Muscle of arm (tissue), 12 donors: ENCODE data around the gene SEC16A. TPM values are rescaled to one million over a fixed set of nuclear protein-coding genes. Genes with fewer than 3 reads are reported as not detected.

Experiments used
- DNase-seq: peaks from one replicate; pipeline ENCODE4 v3.0.0-alpha.2; 2013
- polyA plus RNA-seq, 12 donors: library from polyadenylated mRNA; unstranded; fragments of 120-200 nt; gene quantifications; one replicate each; pipeline ENCODE4 v1.2.1, GENCODE V29; 2013; ENCODE audit not compliant: insufficient read length in 12 of 12

The SEC16A gene
- polyA plus RNA-seq, 12 donors, result 29.9 to 45.1 (median 36.7) TPM; not detected in 1

DNA sequence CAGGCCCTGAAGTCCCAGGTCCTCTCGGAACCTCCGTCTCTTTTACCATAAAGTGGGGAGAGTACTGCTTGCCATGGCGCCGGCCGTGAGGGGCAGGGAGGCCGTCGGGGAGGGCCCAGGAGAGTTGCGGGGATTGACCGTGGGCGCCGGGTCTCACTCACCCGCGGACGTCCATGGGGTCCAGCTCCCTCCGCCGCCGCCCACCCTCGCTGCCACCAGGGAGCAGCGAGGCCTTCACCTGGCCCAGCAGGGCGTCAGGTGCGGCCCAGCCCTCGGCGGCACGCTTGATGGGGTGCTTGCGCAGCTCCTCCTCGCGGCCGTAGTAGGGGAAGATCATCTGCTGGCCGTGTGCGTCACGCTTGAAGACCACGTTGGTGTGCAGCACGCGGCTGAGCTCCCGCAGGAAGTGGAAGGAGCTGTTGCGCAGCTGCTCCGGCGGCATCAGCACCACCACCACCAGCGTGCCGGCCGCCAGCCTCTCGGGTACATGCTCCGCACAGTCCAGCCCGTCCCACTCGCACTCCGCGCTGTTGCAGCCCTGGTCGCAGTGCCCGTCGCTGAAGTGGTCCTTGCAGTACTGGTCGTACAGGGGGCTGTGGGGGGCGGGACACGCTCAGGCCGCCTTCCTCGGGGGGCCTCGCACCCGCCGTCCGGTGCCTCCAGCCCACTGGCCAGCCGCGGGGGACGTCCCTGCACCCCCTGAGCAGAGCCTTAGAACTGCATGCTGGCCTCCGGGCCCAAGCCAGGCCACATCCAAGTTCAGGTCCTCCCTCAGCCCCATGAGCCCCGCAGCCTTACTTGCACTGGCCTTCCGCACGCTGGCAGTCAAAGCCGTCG, 21.9 kb upstream of the SEC16A start:
- DNase-seq, result no peak

GRCh38 chr9:136502940-136503550, 20.2 kb upstream of the SEC16A start:
- no peak for DNase-seq

GRCh38 chr9:136502196-136502595, 19.4 kb upstream of the SEC16A start:
- DNase-seq, result no peak

- no peak for DNase-seq
Observed at GRCh38 chr9:136501686-136502085, 18.8 kb upstream of the SEC16A start.

DNA sequence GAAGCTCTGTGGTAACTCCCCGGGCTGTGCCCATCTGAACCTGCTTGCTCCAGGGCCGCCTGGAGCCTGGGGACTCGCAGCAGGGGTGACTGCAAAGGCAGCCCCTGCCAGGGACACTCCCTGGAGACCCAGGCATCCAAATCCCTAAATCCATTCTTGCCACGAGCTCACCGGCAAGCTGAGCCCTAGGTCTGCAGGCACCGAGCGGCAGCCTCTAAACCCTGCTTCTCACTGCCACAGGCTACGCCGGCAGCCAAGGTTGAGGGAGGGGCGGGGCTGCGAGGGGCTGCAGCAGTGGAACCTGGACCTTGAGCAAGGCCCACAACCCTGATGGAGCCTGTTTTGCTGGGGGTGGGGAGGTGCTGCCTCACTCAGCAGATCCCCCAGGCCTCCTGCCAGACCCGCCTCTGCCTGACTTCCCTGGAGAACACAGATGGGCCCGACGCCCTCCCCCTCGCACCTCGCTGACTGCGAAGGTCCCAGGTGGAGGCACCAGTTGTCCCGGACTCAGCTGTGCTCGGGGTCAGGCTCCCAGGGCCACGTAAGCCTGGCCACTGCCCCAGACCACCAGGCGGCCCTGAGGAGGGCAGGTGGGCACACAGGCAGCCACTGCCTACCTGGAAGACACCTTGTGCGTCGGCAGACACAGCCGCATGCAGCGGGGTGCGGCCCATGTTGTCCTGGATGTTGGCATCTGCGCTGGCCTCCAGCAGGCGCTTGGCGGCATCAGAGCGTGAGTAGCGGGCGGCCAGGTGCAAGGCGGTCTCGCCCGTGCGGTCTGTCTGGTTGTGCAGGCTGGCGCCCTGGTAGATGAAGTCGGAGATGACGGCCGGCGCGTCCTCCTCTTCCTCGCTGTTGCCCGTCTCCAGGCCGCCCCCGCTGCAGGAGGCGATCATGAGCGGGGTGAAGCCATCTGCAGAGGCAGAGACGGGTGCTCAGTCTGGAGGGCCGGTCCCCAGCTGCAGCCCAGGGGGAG, 17.4 kb upstream of the SEC16A start:
- DNase-seq, result no peak

DNA sequence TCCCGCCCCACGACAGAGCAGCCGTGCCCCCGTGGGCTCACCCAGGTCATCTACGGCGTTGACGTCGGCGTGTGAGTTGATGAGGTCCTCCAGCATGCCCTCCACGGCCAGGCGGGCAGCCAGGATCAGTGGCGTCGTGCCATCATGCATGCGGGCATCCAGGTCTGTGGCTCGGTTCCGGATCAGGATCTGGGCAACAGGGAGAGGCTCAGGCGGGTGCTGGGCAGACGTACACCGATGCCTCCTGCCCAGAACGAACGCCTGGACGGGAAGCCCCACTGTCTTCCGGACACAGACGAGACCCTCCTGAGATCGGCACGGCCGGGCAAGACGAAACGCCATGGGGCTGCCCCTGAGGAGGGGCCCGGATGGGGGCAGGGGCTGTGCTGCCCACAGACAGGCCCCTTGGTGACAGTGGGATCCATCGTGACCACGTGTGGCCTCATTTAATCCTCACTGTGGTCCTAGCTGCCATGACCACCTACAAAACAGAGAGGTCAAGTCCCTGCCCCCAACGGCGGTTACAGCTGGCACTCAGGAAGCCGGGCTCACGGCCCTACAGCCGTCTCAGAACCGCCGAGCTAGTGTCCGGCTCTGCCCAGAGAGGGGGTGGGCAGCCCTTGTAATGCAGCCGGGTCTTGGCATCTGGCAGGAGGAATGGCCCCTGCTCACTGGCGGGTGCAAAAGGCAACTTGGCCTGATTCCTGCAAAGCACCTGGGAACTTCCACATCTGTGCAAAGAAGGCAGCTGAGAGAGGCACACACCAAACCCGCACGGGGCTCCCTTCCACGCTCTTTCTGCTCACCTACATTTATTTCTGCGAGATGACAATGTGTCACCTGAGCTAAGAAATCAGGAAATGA, 16.5 kb upstream of the SEC16A start:
- DNase-seq, result no peak

DNA sequence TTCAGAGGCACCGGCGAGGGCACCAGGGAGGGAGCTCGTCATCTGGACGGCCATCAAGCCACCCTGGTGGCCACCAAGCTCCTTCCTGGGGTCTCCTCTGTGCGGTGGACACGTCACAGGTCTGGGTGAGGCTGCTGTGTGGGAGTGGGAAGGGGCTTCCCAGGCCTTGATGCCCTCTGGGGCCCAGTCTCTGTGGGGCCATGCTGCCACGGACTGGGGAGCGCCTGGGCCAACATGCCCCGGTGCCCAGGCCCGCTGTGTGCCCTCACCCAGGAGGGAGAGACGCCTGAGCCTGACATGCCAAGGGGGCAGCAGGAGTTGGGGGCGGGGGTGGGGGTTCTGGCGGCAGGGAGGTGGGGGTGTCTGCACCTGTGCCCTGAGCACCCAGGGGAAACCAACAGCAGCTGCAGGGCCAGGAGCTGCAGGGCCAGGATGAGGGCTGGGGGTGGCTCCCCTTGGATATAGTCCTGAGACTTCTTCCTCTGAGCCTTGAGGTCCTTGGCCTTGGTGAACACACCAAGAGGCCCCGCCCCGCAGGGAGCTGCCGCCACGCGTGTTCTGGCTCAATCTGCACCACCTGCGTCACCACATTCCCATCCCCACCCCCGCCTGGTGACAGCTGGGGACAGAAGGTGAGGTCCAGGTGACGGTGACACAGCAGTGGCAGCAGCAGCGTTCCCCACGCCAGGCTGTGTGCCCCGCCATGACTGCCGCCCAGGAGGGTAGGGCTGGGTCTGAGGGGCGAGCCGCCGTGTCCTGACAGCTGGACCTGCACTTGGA, 15.3 kb upstream of the SEC16A start:
- no peak for DNase-seq

- no peak for DNase-seq
Observed at GRCh38 chr9:136496801-136497620, 14.2 kb upstream of the SEC16A start.

- no peak for DNase-seq
Observed at GRCh38 chr9:136496181-136496580, 13.3 kb upstream of the SEC16A start.

- no peak for DNase-seq
Observed at GRCh38 chr9:136495238-136495800, 12.5 kb upstream of the SEC16A start.

GRCh38 chr9:136494531-136495215, 11.8 kb upstream of the SEC16A start:
- DNase-seq, result no peak

GRCh38 chr9:136494012-136494411, 11.2 kb upstream of the SEC16A start:
- no peak for DNase-seq

- no peak for DNase-seq
Observed at GRCh38 chr9:136493567-136493971, 10.7 kb upstream of the SEC16A start.

DNA sequence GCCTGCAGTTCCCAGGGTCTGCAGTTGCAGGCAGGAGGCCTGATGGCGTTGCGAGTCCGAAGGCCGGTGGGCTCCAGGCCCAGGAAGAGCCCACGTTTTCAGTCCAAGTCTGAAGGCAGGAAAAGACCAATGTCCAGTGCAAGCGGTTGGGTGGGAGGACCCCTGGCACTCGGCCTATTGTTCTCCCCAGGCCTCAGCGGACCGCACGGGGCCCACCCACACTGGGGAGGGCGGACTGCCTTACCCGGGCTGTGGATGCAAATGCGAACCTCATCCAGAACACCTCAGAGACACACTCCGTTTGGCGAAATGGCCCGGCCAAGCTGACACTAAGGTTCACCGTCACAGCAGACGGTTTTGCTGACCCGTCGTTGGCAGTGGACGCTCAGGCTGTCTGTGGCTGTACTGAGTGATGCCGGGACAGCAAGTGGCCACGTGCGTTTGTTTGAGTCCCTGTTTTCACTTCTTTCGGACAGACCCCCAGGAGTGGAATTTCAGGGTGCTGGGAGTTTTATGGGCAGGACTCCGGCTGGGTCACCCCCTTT, 10.2 kb upstream of the SEC16A start:
- DNase-seq, result no peak

GRCh38 chr9:136489731-136490130, 6.9 kb upstream of the SEC16A start:
- no peak for DNase-seq

DNA sequence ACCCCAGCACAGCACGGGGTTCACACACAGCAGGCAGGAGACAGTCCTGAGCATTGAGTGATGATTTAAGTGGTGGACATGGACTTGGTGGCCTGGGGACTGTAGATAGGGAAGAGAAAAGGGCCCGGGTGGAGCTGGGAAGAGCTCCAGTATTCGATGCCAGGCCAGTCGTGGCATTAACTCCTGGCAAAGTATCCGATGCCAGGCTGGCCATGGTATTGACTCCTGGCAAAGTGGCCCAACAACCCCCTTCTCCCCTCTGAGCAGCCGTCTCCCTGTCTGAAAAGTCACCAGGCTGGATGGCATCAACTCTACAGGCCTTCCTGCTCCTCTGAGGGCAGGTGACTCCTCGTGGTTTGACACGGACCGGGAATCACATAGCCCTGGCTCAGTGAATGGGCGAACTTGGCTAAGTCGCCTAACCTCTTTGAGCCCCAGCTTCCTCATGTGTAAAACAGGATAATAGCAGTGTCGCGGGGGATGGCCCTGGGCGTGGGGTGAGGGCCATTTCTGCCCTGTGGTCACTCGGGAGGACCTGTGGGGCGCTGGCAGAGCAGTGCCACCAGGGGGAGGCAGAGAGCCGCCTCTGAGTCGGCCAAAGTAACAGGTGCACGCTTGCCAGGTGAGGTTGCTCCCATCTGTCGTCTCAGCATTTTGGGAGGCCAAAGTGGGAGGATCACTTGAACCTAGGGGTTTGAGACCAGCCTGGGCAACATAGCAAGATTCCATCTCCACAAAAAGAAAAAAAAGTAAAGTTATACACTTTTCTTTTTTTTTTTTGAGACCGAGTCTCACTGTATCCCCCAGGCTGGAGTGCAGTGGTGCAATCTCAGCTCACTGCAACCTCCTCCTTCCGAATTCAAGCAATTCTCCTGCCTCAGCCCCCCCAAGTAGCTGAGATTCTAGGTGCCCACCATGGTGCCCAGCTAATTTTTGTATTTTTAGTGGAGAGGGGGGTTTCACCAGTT, 5.7 kb upstream of the SEC16A start:
- DNase-seq, result peak; percentile 53

- no peak for DNase-seq
Observed at GRCh38 chr9:136487672-136488071, 4.8 kb upstream of the SEC16A start.
